Measurements from ENCODE around the gene RCAN2.
"Not testable (repeated sequence)": the region's sequence is repeated elsewhere in the genome, so short reads cannot be mapped to it uniquely, and the experiment has no call there.

Gene RCAN2

DNA sequence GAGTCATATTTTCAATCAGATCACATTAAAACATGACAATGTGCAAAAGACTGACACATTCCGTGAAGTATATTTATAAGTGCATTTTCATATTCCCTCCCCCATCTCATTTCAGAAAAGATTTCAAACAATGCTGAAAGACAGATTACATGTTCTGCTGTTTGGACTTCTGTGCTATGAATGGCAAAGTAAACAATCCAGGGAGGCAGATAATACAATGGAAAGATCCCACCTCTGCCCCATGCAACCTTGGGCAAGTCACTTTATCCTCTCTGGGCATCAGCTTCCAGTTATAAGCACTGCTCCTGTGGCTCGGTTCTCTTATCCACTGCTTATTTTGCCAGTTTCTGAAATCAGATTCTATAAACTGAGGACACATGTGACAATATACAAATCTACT, 110.2 kb downstream of the RCAN2 start:
- no peak for DNase-seq

- no peak for DNase-seq
Observed at GRCh38 chr6:46380152-46380807, 111.0 kb downstream of the RCAN2 start.

DNA sequence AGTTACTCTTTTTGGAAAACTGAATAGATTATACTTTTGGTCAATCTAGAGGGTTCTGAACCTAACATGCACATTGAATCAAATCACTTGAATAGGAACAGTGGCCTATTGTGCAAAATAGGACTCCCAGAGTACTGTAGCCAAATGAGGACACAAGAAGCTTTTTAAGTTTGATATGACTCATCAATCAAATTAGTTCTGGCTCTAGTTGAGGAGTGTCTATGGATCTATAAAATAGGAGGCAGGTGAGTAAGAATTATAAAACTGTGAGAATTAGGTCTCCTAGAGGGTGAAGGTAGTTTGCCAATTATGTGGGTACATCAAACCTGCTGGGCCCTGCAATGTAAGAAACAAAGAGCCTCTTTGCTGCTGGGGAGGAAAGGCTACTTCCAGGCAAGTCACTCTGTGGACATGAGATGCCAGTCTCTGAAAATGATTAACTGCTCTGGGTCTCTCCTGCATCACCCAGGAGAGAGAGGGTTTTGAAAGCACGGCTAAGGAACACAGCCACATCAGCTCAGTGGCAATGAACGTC, 112.3 kb downstream of the RCAN2 start:
- DNase-seq, result no peak

DNA sequence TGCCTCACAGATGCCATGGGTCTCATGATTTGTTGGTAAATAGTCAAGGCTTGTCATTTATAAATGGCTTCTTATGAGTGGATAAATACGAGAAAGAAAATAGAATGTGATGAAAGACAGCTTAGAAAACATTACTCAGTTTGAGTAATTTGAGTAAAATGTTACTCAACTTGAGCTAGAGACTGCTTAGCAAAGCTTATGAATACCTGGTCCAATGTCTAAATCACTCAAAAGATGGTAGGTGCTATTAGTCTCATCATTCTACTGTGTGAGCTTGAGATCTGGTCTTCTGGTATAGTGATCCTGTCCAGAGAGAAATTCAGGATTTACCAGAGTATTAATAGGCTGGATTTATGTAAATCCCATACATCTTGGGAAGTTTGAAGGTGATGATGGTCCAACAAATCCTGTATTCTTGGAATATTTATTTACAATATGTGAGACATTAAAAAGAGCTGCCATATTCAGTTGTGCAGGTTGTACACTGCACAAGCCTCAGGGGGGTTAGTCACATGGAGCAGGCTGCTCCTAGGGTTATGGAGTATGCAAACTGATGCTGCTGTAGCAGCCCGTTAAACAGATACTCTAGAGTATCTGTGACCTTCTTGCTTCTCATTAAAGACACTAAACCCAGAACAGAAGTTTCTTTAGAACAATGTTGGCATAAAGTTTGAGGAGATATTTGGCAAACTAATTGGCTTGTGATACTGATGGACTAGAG, 112.9 kb downstream of the RCAN2 start:
- DNase-seq, result no peak

GRCh38 chr6:46377209-46377608, 114.0 kb downstream of the RCAN2 start:
- DNase-seq, result no peak

GRCh38 chr6:46376562-46377061, 114.6 kb downstream of the RCAN2 start:
- DNase-seq, result no peak

DNA sequence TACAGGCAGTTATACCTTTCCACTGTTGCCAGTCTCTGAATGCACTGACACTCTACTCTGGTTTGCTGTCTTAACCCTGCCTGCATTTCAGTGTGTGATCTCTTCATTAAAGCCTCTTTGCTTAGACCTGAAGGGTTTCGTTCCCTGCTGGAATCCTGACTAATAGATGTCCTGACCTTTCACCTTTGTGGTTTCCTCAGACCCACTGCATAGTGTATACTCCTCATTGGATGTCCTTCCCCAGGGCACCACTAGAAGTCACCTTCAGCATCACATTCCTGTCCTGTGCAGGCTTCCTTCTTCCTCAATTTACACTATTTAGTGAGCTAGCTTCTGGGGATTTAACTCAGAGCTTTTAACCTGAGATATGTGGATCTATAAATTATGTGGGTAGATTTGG, 120.6 kb downstream of the RCAN2 start:
- no peak for DNase-seq

- DNase-seq, result no peak
Observed at GRCh38 chr6:46368169-46368536, 123.1 kb downstream of the RCAN2 start.

DNA sequence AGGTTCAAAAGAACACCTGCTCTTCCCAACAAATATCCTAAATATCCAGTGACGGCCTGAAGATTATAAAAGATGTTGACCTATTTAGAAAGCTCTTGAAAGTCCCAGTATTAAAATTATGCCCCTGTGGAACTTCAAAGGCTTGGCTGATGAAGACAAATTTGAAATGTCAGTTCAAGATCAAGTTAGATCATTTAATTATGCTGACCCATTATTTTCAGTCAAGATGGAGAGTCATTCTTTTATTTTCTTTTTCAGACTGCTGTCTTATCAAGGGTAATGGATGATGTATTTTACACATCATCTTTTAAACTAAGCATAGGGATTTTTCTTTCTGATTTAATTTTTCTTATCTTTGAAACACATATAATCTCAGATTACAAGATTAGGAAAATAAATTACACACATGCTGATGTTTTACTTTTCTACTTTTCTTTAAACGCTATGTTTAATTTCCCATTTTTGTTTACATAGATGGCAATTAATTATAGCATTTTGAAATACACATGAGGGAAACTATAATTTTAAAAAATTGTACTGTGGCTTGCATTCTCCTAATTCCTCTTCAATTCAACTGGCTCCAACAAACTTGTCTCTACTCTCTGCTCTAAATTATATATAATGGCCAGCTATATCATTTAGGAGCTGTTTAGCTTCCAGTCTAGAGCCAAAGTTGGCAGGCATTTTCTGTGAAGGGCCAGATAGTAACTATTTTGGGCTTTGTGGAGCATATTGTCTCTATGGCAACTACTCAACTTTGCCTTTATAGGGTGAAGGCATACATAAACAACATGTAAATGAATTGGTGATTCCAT, 123.7 kb downstream of the RCAN2 start:
- no peak for DNase-seq

DNA sequence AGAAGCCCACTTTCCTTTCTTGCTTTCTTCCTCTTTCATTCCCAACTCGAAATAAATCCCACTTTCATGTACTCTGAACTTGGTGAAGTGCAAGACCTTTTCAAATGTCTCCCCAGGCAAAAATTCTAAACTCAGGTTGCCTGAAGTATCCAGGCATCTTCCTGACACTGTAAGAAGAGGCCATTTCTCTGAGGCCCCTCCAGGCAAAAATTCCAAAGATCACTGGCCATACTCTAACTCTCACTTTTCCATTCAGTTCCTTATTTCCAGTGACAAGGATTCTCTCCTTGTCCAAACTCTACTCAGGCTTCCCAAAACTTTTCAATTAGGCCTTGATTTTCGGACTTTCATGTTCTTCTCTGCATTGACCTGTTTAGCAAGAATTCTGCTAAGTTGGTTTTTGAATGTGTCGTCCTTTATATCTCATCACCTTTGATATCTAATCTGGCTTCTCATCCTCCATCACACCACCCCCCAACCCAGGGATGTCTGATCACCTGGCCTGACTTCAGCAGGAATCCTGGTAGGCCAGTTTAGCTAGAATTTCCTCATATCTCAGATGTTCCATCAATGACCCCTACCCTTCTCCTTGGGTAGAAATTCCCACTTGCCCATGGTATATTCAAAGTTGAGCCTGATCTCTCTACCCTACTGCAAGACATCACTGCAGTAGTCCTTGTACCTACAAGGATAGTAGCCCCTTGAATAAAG, 124.9 kb downstream of the RCAN2 start:
- DNase-seq, result no peak

GRCh38 chr6:46357591-46357990, 133.7 kb downstream of the RCAN2 start:
- DNase-seq, result no peak

DNA sequence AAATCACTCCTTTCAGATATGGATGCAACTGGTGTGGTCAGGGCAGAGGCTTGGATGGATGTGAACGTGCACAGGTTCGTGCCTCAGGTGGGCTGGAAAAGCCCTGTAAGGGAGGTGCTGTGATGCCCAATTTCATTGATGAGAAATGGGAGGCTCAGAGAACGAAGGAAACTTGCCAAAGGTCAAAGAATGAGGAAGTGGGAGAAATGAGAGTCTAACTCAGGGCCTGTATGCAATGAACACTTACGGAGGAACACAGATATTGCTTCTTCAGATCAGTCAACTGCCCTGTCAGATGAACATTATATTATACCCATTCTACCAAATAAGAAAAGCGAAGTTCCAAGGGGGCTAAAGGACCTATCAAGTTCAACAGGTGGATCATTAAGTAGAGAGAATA, 134.7 kb downstream of the RCAN2 start:
- DNase-seq, result no peak

GRCh38 chr6:46353528-46353927, 137.7 kb downstream of the RCAN2 start:
- no peak for DNase-seq

DNA sequence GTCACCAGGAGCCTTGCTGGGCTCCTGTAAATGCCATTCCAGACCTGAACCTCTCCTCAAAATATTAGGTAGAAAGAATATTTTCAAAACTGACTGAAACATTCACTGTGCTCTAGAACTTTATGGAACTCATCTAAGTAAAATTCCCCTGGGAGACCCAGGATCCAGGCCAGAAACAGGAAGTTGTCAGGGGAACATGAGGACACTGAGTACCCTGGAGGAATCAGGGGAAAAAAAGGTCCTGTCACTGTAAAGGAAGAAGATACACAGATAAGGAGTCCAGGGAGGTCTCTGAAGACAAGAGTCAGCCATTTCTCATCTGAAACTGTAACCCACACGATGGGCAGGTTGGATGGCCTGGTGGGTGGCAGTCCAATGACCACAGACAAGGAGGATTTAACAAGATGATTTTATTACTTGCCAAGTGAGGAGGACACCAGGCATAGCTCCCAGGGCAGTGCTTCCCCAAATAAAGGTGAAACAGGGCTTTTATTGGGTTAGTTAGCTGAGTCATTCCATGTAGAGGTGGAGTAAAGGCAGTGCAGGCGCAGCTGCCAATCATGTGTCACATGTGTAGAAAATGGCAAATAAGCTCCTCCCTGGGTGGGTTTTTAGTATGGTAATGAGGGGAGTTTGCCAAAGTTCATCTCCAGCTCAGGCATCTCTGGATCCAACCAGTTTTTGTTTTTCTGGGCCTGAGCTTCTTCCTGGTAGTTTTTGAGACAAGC, 138.5 kb downstream of the RCAN2 start:
- no peak for DNase-seq

DNA sequence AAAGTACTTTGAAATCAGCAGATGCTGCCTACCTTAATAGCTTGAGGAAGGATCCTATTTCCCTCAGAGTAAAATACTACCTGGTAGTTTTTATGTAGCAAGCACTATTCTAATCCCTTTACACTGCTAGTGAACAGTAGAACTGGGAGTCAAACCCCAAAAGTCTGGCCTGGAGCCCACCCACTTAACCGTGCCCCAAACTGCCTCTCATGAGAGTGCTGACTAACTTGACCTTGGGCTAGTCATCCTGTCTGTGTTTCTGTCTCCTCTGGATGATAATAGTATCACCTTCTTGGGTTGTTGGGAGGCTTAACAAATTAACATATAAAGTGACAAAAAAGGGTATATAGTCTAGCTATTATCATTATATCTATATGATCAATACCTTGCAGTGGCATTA, 140.5 kb downstream of the RCAN2 start:
- no peak for DNase-seq

DNA sequence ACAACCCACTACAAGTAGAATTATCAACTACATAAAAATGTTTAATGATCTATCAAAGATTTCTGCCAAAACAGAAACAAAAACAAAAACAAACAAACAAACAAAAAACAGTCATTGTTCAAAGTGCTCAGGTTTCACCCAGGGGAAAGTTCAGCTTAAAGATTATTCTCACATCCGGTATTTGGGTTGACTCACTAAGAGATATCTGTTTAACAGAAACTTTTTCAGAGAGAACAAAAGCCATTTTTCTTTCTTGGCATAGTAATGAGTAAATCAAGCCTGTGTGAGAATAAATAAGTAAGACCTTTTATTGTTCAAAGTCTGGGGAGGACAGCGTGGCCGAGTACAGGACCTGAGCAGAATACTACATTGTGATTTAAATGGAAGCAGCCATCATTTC, 143.6 kb downstream of the RCAN2 start:
- DNase-seq, result no peak

DNA sequence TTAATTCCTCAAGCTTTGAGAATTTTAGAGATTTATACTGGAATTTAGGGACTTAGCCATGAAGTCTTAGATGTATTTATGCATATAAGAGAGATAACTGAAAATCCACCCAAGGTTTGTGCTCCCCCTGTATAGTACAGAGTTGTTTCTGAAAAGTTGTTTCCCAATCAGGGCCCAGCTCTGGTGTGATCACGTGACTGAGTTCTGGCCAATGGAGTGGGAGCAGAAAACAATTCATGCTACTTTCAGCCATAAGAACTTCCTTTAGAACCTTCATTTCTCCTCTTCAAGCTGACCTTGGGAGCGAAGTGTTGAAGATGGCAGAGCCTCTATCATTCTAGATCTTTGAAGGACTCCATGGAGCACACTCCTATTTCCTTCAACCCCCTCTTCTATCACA, 151.0 kb downstream of the RCAN2 start:
- no peak for DNase-seq

- DNase-seq, result no peak
Observed at GRCh38 chr6:46338131-46338530, 153.1 kb downstream of the RCAN2 start.

DNA sequence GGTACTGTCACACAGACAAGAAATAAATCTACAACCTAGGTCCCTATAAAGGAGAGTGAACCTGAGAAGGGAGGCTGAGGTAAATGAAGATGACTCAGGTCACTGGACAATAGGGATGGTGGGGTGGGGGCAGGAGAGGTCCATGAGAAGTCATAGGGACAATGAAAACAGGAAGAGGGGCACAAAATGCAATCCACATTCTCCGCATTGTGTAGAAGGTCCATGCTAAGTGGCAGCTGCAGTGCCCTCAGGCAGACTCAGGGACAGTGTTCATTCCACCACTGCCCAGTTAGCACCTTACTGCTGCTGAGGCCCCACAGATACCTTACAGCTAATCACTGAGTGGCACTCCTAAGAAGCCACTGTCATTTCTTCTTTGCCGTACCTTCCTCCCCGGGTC, 156.8 kb downstream of the RCAN2 start:
- DNase-seq, result no peak

DNA sequence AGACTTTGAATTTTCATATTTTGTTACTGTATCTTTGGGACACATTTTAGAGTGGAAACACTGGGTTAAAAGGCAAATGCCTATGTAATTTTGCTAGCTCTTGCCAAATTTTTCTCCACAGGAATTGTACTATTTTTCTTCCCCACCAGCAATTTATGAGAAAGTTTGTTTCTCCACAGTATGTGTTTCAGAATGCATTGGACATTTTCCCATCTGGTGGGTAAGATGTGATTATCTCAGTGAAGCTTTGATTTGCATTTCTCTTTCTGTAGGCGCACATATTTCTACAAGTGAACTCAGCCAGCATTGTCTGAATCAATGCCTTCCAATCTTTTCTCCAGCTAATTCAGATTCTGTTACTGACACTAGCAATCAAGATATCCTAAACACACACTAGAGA, 157.8 kb downstream of the RCAN2 start:
- no peak for DNase-seq

DNA sequence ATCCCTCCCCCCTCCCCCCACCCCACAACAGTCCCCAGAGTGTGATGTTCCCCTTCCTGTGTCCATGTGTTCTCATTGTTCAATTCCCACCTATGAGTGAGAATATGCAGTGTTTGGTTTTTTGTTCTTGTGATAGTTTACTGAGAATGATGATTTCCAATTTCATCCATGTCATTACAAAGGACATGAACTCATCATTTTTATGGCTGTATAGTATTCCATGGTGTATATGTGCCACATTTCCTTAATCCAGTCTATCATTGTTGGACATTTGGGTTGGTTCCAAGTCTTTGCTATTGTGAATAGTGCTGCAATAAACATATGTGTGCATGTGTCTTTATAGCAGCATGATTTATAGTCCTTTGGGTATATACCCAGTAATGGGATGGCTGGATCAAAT, 158.8 kb downstream of the RCAN2 start:
- DNase-seq, result not testable (repeated sequence)

DNA sequence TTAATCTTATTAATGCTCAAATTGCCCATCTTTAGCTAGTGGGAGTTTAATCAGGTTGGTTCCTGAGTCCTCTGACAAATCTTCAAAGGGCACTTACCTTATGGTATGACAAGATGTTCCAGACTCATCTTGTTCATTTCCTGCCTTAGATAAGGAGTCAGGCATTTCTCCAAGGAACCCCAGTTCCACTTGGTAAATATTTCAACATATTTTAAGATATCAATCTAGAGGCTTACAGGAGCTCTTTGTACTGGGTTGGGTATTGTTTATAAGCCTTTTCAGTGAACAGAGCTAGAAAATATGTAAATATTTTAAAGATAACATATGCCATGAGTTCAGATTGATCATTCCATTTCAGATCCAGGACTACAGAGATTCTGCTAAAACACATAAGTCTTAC, 159.8 kb downstream of the RCAN2 start:
- peak; percentile 31 for DNase-seq

All from NCI-H226 (cell line).